ENCODE data around the gene SLC25A15.
"Not testable (repeated sequence)": the region's sequence is repeated elsewhere in the genome, so short reads cannot be mapped to it uniquely, and the experiment has no call there.

SLC25A15 gene

GRCh38 chr13:40814803-40815202, 25.4 kb downstream of the SLC25A15 start:
- no peak for DNase-seq

GRCh38 chr13:40818926-40819325, 29.5 kb downstream of the SLC25A15 start:
- DNase-seq, result no peak

GRCh38 chr13:40819797-40820315, 30.4 kb downstream of the SLC25A15 start:
- DNase-seq, result no peak

- not testable (repeated sequence) for DNase-seq
Observed at GRCh38 chr13:40839725-40840124, 50.3 kb downstream of the SLC25A15 start.

GRCh38 chr13:40840955-40841354, 51.5 kb downstream of the SLC25A15 start:
- not testable (repeated sequence) for DNase-seq

All from NCI-H526 treated with DMSO at 0.1 percent for 48 hours (cell line).